Parathyroid adenoma (tissue), 2 donors: ENCODE data around the gene PHF21B.

Experiments used
- H2AFZ ChIP-seq: fragments of 300-600 bp; sonication (generic); one replicate; pipeline ENCODE4 v1.7.0; 2017; ENCODE audit warnings: antibody characterized with exemption, mild to moderate bottlenecking
- H3K27ac ChIP-seq: fragments of 300-600 bp; sonication (generic); one replicate; pipeline ENCODE4 v1.7.0; 2017
- H3K27me3 ChIP-seq: fragments of 300-600 bp; sonication (generic); one replicate; pipeline ENCODE4 v1.7.0; 2017; ENCODE audit warnings: low read length; ENCODE audit not compliant: control insufficient read depth, insufficient read depth
- H3K36me3 ChIP-seq: fragments of 300-600 bp; sonication (generic); one replicate; pipeline ENCODE4 v1.7.0; 2017; ENCODE audit warnings: low read length; ENCODE audit not compliant: control insufficient read depth, insufficient read depth
- H3K4me1 ChIP-seq: fragments of 300-600 bp; sonication (generic); one replicate; pipeline ENCODE4 v1.7.0; 2017; ENCODE audit warnings: control low read depth
- H3K4me2 ChIP-seq: fragments of 300-600 bp; sonication (generic); one replicate; pipeline ENCODE4 v1.7.0; 2017; ENCODE audit warnings: low read length
- H3K4me3 ChIP-seq: fragments of 300-600 bp; sonication (generic); one replicate; pipeline ENCODE4 v1.7.0; 2017; ENCODE audit warnings: low read depth, low read length
- H3K79me2 ChIP-seq: fragments of 300-600 bp; sonication (generic); one replicate; pipeline ENCODE4 v1.7.0; 2017; ENCODE audit warnings: control low read depth
- H3K9ac ChIP-seq: fragments of 300-600 bp; sonication (generic); one replicate; pipeline ENCODE4 v1.7.0; 2017; ENCODE audit warnings: mild to moderate bottlenecking
- H3K9me3 ChIP-seq: fragments of 300-600 bp; sonication (generic); one replicate; pipeline ENCODE4 v1.7.0; 2017; ENCODE audit warnings: low read length; ENCODE audit not compliant: control insufficient read depth
- CTCF ChIP-seq: fragments of 300-600 bp; sonication (generic); IDR thresholded peaks from one replicate; pipeline ENCODE4 v1.7.0; 2017; ENCODE audit warnings: antibody characterized with exemption, mild to moderate bottlenecking
- donor health status: primary hyperparathyroidism.

PHF21B gene

GRCh38 chr22:44869196-44869595 is 140.6 kb downstream of the PHF21B start:
- Histone ChIP-seq H3K79me2 (no peaks in the 10 kb centered on the region), H3K4me1 (no peaks in the 10 kb centered on the region), H3K36me3 (no peaks in the 10 kb centered on the region), H3K9ac (no peak overlapping the region), H3K27me3 (no peaks in the 10 kb centered on the region), H3K27ac (no peak overlapping the region), H3K4me3 (no peak overlapping the region), H2AFZ (no peak overlapping the region), H3K9me3 (no peaks in the 10 kb centered on the region), H3K4me2 (no peak overlapping the region)
- no peak for TF ChIP-seq CTCF

DNA sequence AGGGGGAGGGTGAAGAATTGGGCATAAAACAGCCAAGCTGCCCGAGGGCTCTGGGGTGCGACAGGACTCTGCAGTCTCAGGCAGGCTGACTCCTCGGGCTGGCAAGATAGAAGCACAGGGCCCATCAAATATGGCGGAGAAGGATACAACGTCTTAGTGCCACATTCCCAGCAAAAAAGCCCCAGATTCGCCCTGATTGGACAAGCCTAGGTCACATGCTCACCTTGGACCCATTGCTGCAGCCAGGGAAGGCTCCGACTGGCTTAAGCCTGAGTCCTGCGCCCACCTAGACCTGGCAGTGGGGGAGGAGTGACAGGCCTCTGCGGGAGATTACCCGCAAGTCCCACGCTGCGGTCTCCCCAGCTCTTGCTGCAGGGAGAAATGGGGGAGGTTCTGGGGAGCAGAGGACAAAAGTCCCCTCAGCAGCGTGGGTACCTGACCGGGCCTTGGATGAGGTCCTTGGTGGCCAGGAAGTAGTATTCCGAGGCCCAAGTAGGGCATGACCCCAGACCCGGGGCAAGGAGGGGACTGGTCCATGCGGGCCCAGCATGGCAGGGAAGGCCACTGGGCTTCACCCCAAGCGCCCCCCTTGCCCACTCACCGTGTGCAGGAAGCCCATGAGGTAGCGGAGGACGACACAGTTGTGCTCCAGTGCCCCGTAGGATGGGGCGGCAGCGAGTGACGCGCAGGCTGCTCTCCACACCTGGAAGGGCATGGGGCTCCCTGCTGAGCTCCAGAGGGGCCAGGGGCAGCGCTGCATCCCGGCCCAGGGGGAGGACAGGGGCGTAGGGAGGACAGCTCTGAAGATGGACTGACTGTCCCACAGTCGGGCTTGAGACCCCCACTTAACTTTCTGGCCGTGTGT is 144.4 kb downstream of the PHF21B start:
- no peaks in the 10 kb centered on the region for H3K27me3 ChIP-seq
- H3K79me2 ChIP-seq: no peaks in the 10 kb centered on the region
- TF ChIP-seq CTCF: no peak
- no peaks in the 10 kb centered on the region for H3K36me3 ChIP-seq
- no peaks in the 10 kb centered on the region for H3K9me3 ChIP-seq
- H3K4me3 ChIP-seq: no peak overlapping the region
- H3K4me2 ChIP-seq: no peak overlapping the region
- no peak overlapping the region for H3K27ac ChIP-seq
- H3K4me1 ChIP-seq: no peaks in the 10 kb centered on the region
- H3K9ac ChIP-seq: no peak overlapping the region
- no peak overlapping the region for H2AFZ ChIP-seq

GRCh38 chr22:44862981-44863860 is 146.6 kb downstream of the PHF21B start:
- Histone ChIP-seq H2AFZ (no peak overlapping the region), H3K4me1 (no peaks in the 10 kb centered on the region), H3K79me2 (no peaks in the 10 kb centered on the region), H3K9me3 (no peaks in the 10 kb centered on the region), H3K9ac (no peak overlapping the region), H3K4me3 (no peak overlapping the region), H3K27ac (no peak overlapping the region), H3K27me3 (no peaks in the 10 kb centered on the region), H3K4me2 (no peak overlapping the region), H3K36me3 (no peaks in the 10 kb centered on the region)
- no peak for TF ChIP-seq CTCF

- no peaks in the 10 kb centered on the region for H3K79me2 ChIP-seq
- H3K27ac ChIP-seq: no peak overlapping the region
- no peak overlapping the region for H2AFZ ChIP-seq
- TF ChIP-seq CTCF: no peak
- no peak overlapping the region for H3K4me2 ChIP-seq
- no peaks in the 10 kb centered on the region for H3K4me1 ChIP-seq
- H3K9ac ChIP-seq: no peak overlapping the region
- H3K36me3 ChIP-seq: no peaks in the 10 kb centered on the region
- no peak overlapping the region for H3K4me3 ChIP-seq
- no peaks in the 10 kb centered on the region for H3K9me3 ChIP-seq
- H3K27me3 ChIP-seq: no peaks in the 10 kb centered on the region
These were observed 147.5 kb downstream of the PHF21B start for GRCh38 chr22:44862281-44862680.
